ENCODE data around the gene RASSF9.

The RASSF9 gene

DNA sequence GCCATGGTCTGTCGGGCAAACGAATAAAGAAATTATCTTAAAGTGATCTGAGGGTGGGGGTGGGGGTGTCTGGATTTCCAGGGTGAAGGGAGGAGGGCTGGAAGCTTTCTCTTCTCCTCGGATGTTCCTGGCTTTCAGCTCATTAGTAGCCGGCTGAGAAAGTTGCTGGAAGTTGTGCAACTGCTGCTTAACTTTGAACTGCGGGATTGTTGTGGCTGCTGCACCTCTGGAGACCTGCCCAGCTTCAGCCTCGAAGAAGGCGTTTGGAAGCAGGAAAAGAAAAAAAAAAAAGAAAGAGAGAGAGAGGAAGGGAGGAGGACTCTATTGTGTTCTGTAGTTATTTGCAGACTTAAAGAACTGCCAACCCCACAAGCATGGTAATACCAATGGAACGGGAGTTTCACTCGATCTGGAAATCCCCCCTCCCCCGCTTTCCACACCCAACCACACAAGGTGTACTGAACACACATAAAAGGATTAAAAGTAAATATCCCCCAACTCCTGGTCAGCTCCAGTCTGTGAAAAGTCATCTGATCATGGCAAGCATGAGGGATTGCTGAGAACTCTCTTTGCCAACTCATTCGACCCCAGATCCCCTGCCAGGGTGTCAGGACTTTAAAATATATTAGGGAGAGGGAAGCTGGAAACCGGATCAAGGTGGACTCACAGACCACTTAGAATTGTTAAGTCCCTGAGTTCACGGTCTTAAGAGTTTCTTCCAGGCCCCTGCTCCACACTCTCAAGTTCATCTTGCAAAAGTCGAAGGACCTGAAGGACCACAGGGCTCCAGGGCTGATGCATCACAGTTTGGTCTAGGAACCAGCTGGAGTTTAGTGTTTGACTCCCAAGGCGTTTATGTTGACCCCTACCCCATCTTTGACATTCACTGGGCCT lies at the start of gene RASSF9:
RASSF9 (minus strand) TSS at position 213 of the 894 bp plus-strand sequence; CDS start at position 5, 208 bp downstream.
- no peak for DNase-seq (ENCODE audit: extremely low read depth in 1 of 2, low read depth in 1 of 2)

GRCh38 chr12:85883763-85884162 lies 47.6 kb upstream of the RASSF9 start:
- DNase-seq (ENCODE audit: extremely low read depth in 1 of 2, low read depth in 1 of 2), result no peak

GRCh38 chr12:85877459-85877858 lies 41.2 kb upstream of the RASSF9 start:
- no peak for DNase-seq (ENCODE audit: extremely low read depth in 1 of 2, low read depth in 1 of 2)

DNA sequence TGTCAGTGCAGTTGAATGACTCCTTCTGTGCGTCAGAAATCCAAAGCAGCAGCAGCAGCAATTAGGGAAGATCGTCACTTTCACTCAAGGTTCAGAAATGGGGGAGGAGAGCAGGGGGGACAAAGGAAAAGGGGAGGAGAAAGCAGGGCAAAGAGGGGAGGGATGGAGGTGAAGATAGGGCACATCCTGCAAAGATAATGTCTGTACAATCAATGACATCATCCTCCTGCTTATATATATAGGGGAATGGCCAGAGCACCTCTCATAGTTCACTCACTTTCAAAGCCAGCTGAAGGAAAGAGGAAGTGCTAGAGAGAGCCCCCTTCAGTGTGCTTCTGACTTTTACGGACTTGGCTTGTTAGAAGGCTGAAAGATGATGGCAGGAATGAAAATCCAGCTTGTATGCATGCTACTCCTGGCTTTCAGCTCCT lies 37.8 kb upstream of the RASSF9 start, which contains the start of gene NTS:
NTS (plus strand) TSS at position 265 of the 431 bp plus-strand sequence; CDS start at position 374, 109 bp downstream.
- no peak for DNase-seq (ENCODE audit: extremely low read depth in 1 of 2, low read depth in 1 of 2)

DNA sequence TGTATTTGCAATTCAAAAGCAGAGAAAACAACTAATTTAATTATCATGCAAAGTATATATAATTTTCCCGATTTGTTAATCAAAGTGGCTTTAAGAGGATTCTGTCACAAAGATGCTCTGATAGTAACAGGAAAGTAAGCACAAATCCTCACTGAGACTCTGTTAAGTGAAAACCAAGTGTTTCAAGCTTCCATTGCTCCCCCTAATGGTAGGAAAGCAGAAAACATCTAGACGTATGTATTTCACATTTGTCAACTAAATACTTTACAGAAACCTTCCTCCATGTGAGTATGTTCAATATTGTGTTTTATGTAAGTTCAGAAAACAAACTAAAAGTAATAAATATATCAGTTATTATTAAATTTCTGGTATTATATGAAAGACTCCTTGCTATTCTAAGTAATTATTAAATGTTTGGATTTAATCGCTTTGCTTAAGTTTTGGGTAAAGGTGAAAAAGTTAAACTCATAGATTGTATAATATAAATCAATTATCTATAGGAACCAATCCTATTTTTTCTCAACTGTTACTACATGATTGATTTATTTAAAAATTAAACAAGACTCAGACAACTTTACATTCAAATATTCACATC lies 36.4 kb upstream of the RASSF9 start:
- no peak for DNase-seq (ENCODE audit: extremely low read depth in 1 of 2, low read depth in 1 of 2)

GRCh38 chr12:85866986-85867776 lies 31.0 kb upstream of the RASSF9 start:
- no peak for DNase-seq (ENCODE audit: extremely low read depth in 1 of 2, low read depth in 1 of 2)

- DNase-seq (ENCODE audit: extremely low read depth in 1 of 2, low read depth in 1 of 2), result no peak
Measured at GRCh38 chr12:85865890-85866289, 29.7 kb upstream of the RASSF9 start.

GRCh38 chr12:85856966-85857365 lies 20.8 kb upstream of the RASSF9 start:
- DNase-seq (ENCODE audit: extremely low read depth in 1 of 2, low read depth in 1 of 2), result no peak

DNA sequence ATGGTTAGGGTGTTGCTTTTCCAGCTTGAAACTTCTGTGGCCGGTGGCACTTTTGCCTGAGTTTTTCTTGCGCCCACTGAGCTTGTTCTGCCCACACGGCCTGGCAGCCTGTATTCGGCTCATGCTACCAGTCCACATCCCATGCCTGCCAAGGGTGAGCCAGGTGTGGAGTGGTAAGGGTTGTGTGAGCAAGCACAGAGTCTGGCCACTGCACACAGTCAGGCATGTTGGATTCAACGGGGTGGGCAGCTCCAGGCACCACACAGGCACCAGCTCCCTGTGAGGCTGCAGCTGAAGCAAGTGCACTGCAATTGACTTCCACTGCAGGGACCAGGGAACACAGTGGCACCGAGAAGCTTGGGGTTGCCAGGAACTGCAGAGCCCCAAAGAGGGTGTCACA lies 19.1 kb upstream of the RASSF9 start:
- no peak for DNase-seq (ENCODE audit: extremely low read depth in 1 of 2, low read depth in 1 of 2)

DNA sequence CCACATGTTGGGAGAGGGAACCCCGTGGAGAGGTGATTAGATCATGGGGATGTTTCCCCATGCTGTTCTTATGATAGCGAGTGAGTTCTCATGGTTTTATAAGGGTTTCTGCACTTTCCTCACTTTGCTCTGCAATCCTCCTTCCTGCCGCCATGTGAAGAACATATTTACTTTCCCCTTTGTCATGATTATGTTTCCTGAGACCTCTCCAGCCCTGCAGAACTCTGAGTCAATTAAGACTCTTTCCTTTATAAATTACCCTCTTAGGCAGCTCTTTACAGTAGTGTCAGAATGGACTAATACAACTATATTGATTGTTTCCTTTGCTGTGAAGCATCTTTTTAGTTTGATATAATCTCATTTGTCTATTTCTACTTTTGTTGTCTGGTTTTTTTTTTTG lies 13.1 kb upstream of the RASSF9 start:
- DNase-seq (ENCODE audit: extremely low read depth in 1 of 2, low read depth in 1 of 2), result no peak

GRCh38 chr12:85843606-85844310 lies 7.5 kb upstream of the RASSF9 start:
- no peak for DNase-seq (ENCODE audit: extremely low read depth in 1 of 2, low read depth in 1 of 2)

DNA sequence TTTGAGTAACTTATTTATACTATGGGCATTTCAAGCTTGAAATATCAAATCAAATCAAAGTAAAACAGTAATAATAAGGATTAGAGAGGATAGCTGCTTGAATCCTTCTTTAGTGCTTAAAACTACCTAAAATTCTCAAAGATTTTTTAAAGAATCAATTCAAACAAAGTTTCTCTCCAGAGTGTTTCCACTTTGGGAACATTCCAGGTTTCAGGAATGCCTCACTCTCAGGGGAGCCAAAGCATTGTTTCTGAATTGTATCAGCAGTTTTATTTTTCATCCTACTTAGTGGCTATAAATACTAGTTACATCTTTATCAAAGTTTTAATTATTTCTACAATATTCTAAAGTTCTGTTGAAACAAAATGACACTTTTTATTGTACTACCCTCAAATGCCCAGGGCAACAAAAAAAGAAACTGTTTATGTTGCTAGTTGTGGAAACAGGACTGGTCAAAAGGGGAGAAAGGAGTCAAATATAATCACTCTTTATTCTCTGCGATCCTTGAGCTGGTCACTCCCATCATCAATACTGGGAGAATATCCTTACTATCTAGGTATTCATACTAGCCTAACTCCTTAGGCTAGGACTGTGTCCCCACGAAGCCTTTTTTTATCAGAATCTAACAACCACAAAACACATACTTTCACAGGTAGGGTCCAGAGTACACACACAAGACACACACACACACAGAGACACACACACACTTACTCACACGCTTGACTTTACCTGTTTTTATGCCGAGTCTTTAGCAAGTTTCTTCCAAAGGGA lies 598 bp downstream of the RASSF9 start:
- no peak for DNase-seq (ENCODE audit: extremely low read depth in 1 of 2, low read depth in 1 of 2)

- DNase-seq (ENCODE audit: extremely low read depth in 1 of 2, low read depth in 1 of 2), result no peak
Measured at GRCh38 chr12:85834378-85834777, 1.8 kb downstream of the RASSF9 start.

DNA sequence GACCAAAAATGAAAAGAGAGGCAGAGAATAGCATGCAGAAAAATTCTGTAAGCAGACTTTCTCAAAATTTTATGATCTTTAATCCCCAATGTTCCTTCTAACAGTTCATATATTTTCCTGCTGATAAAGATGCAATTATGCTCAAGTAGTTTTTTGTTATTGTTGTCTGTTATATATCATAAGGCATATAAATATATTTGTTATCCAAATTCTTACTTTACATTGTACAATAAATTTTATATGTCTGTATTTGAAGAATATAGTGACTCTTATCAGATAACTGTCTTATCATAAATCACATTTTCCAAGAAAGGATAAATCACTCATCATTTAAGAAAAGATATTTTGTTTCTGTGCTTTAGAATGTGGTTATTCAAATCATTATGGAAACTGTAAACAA lies 2.6 kb downstream of the RASSF9 start:
- DNase-seq (ENCODE audit: extremely low read depth in 1 of 2, low read depth in 1 of 2), result no peak

- no peak for DNase-seq (ENCODE audit: extremely low read depth in 1 of 2, low read depth in 1 of 2)
Measured at GRCh38 chr12:85831327-85831990, 4.8 kb downstream of the RASSF9 start.

- no peak for DNase-seq (ENCODE audit: extremely low read depth in 1 of 2, low read depth in 1 of 2)
Measured at GRCh38 chr12:85829391-85829790, 6.8 kb downstream of the RASSF9 start.

DNA sequence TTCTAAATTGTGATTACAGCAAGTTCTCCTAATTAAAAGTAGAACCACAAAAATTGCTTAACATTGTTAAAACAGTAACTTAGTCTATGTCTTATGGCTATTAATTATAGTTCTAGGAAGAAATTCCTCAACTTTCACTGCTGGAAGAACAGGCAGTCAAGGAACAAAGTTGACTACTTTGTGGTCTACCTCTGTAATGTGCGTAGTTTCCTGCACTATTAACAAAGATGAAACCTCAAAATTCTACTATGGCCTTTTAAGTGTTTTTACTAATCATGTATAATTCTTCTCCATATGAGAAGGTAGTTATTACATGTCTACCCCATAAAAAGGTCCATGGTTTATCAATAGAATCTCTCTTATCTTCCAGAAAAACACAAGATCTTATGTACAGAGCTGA lies 7.6 kb downstream of the RASSF9 start:
- DNase-seq (ENCODE audit: extremely low read depth in 1 of 2, low read depth in 1 of 2), result no peak

DNA sequence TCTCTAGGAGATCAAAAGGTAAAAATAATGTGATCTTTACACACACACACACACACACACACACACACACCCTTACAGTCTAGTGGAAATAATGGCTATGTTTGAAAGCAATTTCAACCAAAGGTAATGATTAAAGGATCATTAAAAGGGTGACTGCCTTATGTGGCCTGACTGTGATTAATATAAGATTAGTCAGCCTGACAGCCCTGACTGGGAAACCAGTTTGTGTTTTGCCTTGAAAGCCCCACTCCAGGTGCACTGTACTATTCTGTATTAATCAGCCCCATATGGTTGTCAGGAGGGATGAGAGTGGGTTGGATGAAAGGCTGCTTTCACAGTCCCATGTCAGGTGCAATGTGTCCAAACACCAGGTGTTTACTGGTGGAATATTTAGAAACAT lies 10.5 kb downstream of the RASSF9 start:
- DNase-seq (ENCODE audit: extremely low read depth in 1 of 2, low read depth in 1 of 2), result no peak

DNA sequence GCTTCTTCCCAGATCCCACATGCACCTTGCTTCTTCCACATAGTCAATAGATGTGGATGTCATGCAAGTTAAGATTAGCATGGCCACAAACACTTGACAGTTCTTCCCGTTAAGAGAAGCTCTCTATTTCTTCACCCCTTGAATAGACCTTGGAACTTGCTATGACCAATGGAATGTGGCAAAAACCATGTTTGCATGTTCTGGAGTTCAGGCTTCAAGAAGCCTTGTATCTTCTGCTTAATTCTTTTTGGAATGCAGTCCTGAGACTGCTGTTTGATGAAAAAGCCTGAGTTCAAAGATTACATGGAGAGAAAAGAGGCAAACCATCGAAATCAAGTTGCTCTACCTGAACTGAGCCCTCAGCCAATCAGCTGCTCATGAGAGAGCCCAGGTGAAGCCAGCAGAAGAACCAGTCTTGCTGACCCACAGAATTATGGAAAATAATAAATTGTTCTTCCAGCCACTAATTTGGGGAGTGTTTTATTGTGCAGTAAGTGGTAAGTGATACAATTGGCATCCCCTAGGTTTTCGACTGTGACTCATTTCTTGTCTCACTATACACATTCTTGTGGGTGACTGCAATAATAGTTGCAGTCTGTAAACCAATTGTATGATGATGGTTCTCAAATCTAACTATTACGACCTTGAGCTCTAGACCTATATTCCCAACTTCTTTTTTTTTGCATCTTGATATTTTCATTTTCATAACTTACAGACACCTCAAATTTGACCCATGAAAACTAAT lies 12.6 kb downstream of the RASSF9 start:
- no peak for DNase-seq (ENCODE audit: extremely low read depth in 1 of 2, low read depth in 1 of 2)

Measured in stimulated activated CD8-positive, alpha-beta memory T cell treated with anti-CD3 and anti-CD28 coated beads, Interleukin-7, amount 100 ng/mL, for 48 hours (primary cell).